ENCODE results near the gene RALGPS1. TPM values are rescaled to one million over a fixed set of nuclear protein-coding genes. Genes with fewer than 3 reads are reported as not detected.

The RALGPS1 gene
- total and polyA plus RNA-seq, 4 experiments from 2014 or later: 0.84 to 10.3 (median 5.8) TPM

DNA sequence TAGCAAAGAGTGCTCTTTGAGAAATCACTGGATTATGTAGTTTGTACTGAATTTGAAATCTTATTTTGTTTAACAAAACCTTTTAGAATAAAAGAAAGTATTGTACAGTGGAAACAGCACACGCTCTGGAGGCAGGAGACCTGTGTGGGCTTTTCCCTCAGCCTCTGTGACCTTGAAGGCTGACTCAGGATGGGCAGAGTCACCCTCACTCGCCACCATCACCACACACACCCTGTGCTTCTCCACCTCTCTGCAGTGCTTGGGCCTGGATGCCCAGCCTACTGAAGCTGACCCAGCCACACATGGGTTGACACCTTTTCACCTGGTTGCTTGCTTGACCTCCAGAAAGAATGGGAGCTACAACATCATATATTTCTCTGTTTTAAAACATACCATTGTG lies 188.2 kb downstream of the RALGPS1 start:
- H3K27ac ChIP-seq (ENCODE audit: low read depth, low read length): no peak overlapping the region
- no peak for DNase-seq
- Mint-ChIP-seq H3K9me3 (no peaks in the 10 kb centered on the region), H3K27ac (no peak overlapping the region), H3K36me3 (no peaks in the 10 kb centered on the region), H3K4me3 (no peak overlapping the region), H3K4me1 (no peaks in the 10 kb centered on the region), H3K27me3 (no peaks in the 10 kb centered on the region)
- no peaks in the 10 kb centered on the region for H3K9me3 ChIP-seq (ENCODE audit: control insufficient read depth in 1 of 2, low read length in 2 of 2)
- H3K27me3 ChIP-seq (ENCODE audit: insufficient read depth, low read length): no peaks in the 10 kb centered on the region
- H3K36me3 ChIP-seq (ENCODE audit: insufficient read depth, low read length): no peaks in the 10 kb centered on the region
- POLR2A ChIA-PET (ENCODE audit: partially characterized antibody): no interaction called here
- CTCF ChIA-PET (ENCODE audit: partially characterized antibody): no interaction called here
- no peak overlapping the region for H3K4me3 ChIP-seq (ENCODE audit: low read length in 2 of 2)
- intact Hi-C loops (cut with micrococcal nuclease): no loop called here
- no peaks in the 10 kb centered on the region for H3K4me1 ChIP-seq (ENCODE audit: insufficient read depth, low read length)

- H3K27me3 ChIP-seq (ENCODE audit: insufficient read depth, low read length): no peaks in the 10 kb centered on the region
- H3K27ac ChIP-seq (ENCODE audit: low read depth, low read length): no peak overlapping the region
- no peaks in the 10 kb centered on the region for H3K4me1 ChIP-seq (ENCODE audit: insufficient read depth, low read length)
- no peak for DNase-seq
- Mint-ChIP-seq H3K4me1 (peaks cover 0 to 2% (median 0%) of the 10 kb centered on the region in 4 donors), H3K4me3 (no peak overlapping the region), H3K27me3 (no peaks in the 10 kb centered on the region), H3K9me3 (peaks cover 0 to 2% (median 0%) of the 10 kb centered on the region in 8 donors), H3K36me3 (no peaks in the 10 kb centered on the region), H3K27ac (peak overlapping the region in 1 of 7 donors; percentile 36)
- H3K9me3 ChIP-seq (ENCODE audit: control insufficient read depth in 1 of 2, low read length in 2 of 2): no peaks in the 10 kb centered on the region
- intact Hi-C loops (cut with micrococcal nuclease): no loop called here
- H3K4me3 ChIP-seq (ENCODE audit: low read length in 2 of 2): no peak overlapping the region
- CTCF ChIA-PET (ENCODE audit: partially characterized antibody): no interaction called here
- no peaks in the 10 kb centered on the region for H3K36me3 ChIP-seq (ENCODE audit: insufficient read depth, low read length)
- POLR2A ChIA-PET (ENCODE audit: partially characterized antibody): no interaction called here
Observed at GRCh38 chr9:127104581-127105311, 190.2 kb downstream of the RALGPS1 start.

- ChIA-PET POLR2A (ENCODE audit: partially characterized antibody) (no interaction called here), CTCF (ENCODE audit: partially characterized antibody) (no interaction called here)
- Histone ChIP-seq H3K4me3 (ENCODE audit: low read length in 2 of 2) (no peak overlapping the region), H3K27ac (ENCODE audit: low read depth, low read length) (no peak overlapping the region), H3K27me3 (ENCODE audit: insufficient read depth, low read length) (no peaks in the 10 kb centered on the region), H3K36me3 (ENCODE audit: insufficient read depth, low read length) (no peaks in the 10 kb centered on the region), H3K9me3 (ENCODE audit: control insufficient read depth in 1 of 2, low read length in 2 of 2) (no peaks in the 10 kb centered on the region), H3K4me1 (ENCODE audit: insufficient read depth, low read length) (no peaks in the 10 kb centered on the region)
- Mint-ChIP-seq H3K27ac (no peak overlapping the region), H3K4me1 (peaks cover 0 to 2% (median 0%) of the 10 kb centered on the region in 4 donors), H3K27me3 (no peaks in the 10 kb centered on the region), H3K36me3 (no peaks in the 10 kb centered on the region), H3K9me3 (peaks cover 0 to 2% (median 0%) of the 10 kb centered on the region in 8 donors), H3K4me3 (no peak overlapping the region)
- intact Hi-C loops (cut with micrococcal nuclease): no loop called here
- no peak for DNase-seq
Observed at GRCh38 chr9:127105805-127106465, 191.4 kb downstream of the RALGPS1 start.

DNA sequence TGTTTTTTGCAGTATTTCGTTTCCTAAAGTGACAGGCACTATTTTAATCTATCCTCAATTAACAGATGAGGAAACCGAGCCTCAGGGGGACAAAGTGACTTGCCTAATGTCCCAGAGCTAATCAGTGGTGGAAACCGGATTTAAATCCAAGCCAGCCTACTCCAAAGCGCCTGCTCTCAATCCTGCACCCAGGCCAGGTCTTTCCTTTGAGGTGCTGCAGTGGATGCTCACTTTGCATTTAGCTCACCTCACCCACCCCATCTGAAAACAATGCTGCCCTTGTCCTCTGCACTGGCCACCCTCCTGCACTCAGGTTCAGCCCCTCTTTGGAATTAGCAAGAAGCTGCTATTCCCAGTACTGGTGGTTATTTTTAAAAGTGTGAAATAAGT lies 191.9 kb downstream of the RALGPS1 start:
- POLR2A ChIA-PET (ENCODE audit: partially characterized antibody): no interaction called here
- H3K36me3 ChIP-seq (ENCODE audit: insufficient read depth, low read length): no peaks in the 10 kb centered on the region
- H3K27ac ChIP-seq (ENCODE audit: low read depth, low read length): no peak overlapping the region
- intact Hi-C loops (cut with micrococcal nuclease): no loop called here
- CTCF ChIA-PET (ENCODE audit: partially characterized antibody): no interaction called here
- Mint-ChIP-seq H3K9me3 (peaks cover 0 to 2% (median 0%) of the 10 kb centered on the region in 8 donors), H3K4me3 (no peak overlapping the region), H3K4me1 (peaks cover 0 to 2% (median 0%) of the 10 kb centered on the region in 4 donors), H3K27me3 (no peaks in the 10 kb centered on the region), H3K27ac (peak overlapping the region in 1 of 7 donors; percentile 29), H3K36me3 (no peaks in the 10 kb centered on the region)
- H3K27me3 ChIP-seq (ENCODE audit: insufficient read depth, low read length): no peaks in the 10 kb centered on the region
- H3K4me3 ChIP-seq (ENCODE audit: low read length in 2 of 2): no peak overlapping the region
- no peaks in the 10 kb centered on the region for H3K4me1 ChIP-seq (ENCODE audit: insufficient read depth, low read length)
- DNase-seq: no peak
- H3K9me3 ChIP-seq (ENCODE audit: control insufficient read depth in 1 of 2, low read length in 2 of 2): no peaks in the 10 kb centered on the region

- CTCF ChIA-PET (ENCODE audit: partially characterized antibody): no interaction called here
- H3K27ac Mint-ChIP-seq: no peak overlapping the region
- intact Hi-C loops (cut with micrococcal nuclease): no loop called here
Observed at GRCh38 chr9:127107171-127107928, 192.8 kb downstream of the RALGPS1 start.

DNA sequence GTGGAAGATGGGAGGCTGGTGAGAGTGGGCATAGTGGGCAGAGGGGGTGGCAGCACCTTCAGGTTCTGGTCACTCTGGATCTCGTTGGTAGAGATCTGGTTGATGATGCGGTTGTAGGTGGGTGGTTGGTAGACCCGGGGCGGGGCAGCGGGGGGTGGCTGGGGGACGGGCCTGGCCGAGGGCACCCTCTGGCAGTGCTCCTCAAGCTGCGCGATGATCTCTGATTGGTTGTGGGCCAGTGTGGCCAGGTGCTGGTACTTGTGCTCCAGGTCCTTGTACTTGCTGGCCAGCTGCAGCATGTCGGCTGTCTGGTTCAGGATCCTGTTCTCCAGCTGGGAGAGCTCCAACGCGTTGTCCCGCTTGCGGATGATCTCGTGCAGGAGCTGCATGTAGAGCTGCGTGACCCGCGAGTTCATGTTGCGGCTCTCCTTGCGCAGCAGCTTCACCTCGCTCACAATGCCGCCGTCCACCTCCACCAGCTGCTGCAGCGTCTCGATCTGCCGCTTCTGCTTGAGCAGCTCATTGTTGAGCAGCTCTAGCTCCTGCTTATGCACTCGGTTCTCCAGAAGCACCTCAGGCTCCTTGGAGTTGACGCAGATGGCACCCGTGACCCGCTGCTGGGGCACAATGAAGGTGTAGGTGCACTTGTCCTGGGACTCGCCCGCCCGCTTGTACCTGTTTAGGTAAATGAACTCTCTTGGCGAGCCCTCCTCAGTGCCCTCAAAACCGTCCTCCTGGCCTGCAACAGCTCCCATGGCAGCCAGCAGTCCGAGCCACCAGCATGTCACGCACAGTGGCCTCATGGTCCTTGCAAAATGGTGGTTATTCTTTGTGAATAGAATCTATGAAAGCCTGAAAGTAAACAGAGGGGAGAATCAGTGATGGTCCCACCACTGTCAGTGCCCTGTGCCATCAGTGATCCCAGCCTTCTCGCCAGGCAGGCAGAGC lies 193.6 kb downstream of the RALGPS1 start:
- peaks cover 0 to 2% (median 0%) of the 10 kb centered on the region in 4 donors for H3K4me1 Mint-ChIP-seq
- H3K4me3 Mint-ChIP-seq: no peak overlapping the region
- Histone ChIP-seq H3K4me3 (ENCODE audit: low read length in 2 of 2) (no peak overlapping the region), H3K27ac (ENCODE audit: low read depth, low read length) (no peak overlapping the region), H3K4me1 (ENCODE audit: insufficient read depth, low read length) (no peaks in the 10 kb centered on the region), H3K36me3 (ENCODE audit: insufficient read depth, low read length) (no peaks in the 10 kb centered on the region), H3K27me3 (ENCODE audit: insufficient read depth, low read length) (no peaks in the 10 kb centered on the region), H3K9me3 (ENCODE audit: control insufficient read depth in 1 of 2, low read length in 2 of 2) (no peaks in the 10 kb centered on the region)
- intact Hi-C loops (cut with micrococcal nuclease): no loop called here
- DNase-seq: no peak
- ChIA-PET CTCF (ENCODE audit: partially characterized antibody) (interaction anchor here (0.7 kb wide), 1 partner anchor 9 kb away, joined by 3 read pairs; no protein-coding TSS in a partner anchor), POLR2A (ENCODE audit: partially characterized antibody) (no interaction called here)
- peaks cover 0 to 2% (median 0%) of the 10 kb centered on the region in 8 donors for H3K9me3 Mint-ChIP-seq
- peak overlapping the region in 1 of 7 donors; percentile 60 for H3K27ac Mint-ChIP-seq
- no peaks in the 10 kb centered on the region for H3K27me3 Mint-ChIP-seq
- H3K36me3 Mint-ChIP-seq: no peaks in the 10 kb centered on the region

More at GRCh38 chr9:127107171-127107928, 192.8 kb downstream of the RALGPS1 start:
- Histone ChIP-seq H3K27me3 (ENCODE audit: insufficient read depth, low read length) (no peaks in the 10 kb centered on the region), H3K36me3 (ENCODE audit: insufficient read depth, low read length) (no peaks in the 10 kb centered on the region), H3K4me3 (ENCODE audit: low read length in 2 of 2) (no peak overlapping the region), H3K9me3 (ENCODE audit: control insufficient read depth in 1 of 2, low read length in 2 of 2) (no peaks in the 10 kb centered on the region), H3K27ac (ENCODE audit: low read depth, low read length) (no peak overlapping the region), H3K4me1 (ENCODE audit: insufficient read depth, low read length) (no peaks in the 10 kb centered on the region)
- peaks cover 0 to 2% (median 0%) of the 10 kb centered on the region in 4 donors for H3K4me1 Mint-ChIP-seq
- DNase-seq: no peak
- H3K4me3 Mint-ChIP-seq: no peak overlapping the region
- H3K9me3 Mint-ChIP-seq: peaks cover 0 to 2% (median 0%) of the 10 kb centered on the region in 8 donors
- H3K27me3 Mint-ChIP-seq: no peaks in the 10 kb centered on the region
- POLR2A ChIA-PET (ENCODE audit: partially characterized antibody): no interaction called here
- no peaks in the 10 kb centered on the region for H3K36me3 Mint-ChIP-seq
